ENCODE results near the gene ISM1.

ISM1 gene

GRCh38 chr20:13307562-13308163 lies 86.6 kb downstream of the ISM1 start:
- no peak overlapping the region for H3K27ac Mint-ChIP-seq
- H3K4me1 Mint-ChIP-seq (ENCODE audit: low read depth) = no peaks in the 10 kb centered on the region
- intact Hi-C loops (cut with micrococcal nuclease) = no loop called here
- no peak overlapping the region for H3K4me3 Mint-ChIP-seq
- no peaks in the 10 kb centered on the region for H3K36me3 Mint-ChIP-seq (ENCODE audit: low read depth)
- no peaks in the 10 kb centered on the region for H3K9me3 Mint-ChIP-seq
- no peaks in the 10 kb centered on the region for H3K27me3 Mint-ChIP-seq

DNA sequence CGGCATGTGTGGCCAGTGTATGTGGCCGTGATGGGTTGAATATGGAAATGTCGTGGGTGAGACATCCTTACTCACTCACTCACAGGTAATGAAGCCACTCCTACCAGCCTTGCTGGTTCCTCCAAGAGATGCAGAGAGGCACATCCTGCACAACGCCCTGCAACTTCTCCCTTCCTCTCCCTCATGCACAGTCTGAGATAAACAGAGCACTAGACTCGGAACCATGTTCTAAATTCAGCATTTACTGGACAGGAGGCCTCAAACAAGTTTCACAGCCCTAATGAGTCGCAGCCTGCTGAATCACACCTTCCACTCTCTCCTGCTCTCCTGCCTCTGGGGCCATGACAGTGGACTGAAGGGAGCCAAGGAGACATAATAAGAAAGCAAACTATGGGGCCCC lies 91.2 kb downstream of the ISM1 start:
- Mint-ChIP-seq H3K27ac (no peak overlapping the region), H3K36me3 (ENCODE audit: low read depth) (no peaks in the 10 kb centered on the region), H3K4me1 (ENCODE audit: low read depth) (no peaks in the 10 kb centered on the region), H3K27me3 (no peaks in the 10 kb centered on the region), H3K4me3 (no peak overlapping the region), H3K9me3 (no peaks in the 10 kb centered on the region)
- intact Hi-C loops (cut with micrococcal nuclease) = no loop called here

DNA sequence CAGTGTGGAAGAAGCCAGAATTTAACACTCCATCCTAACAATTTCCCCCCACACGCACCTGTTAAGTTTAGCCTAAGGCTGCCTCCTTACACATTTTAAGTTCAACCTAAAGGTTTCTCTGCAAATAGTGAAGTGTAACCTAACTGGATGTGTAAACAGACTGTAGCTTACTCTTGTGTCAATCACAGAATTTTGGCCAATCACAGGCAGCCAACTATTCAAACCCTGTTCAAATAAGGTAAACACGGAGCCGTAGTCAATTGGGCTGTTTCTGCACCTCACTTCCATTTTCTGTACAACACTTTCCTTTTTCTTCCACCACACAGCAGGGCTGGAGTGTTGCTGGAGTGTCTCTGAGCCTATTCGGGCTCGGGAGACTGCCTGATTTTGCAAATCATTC lies 92.1 kb downstream of the ISM1 start:
- intact Hi-C loops (cut with micrococcal nuclease) = no loop called here

GRCh38 chr20:13317439-13317838 lies 96.4 kb downstream of the ISM1 start:
- Mint-ChIP-seq H3K4me3 (no peak overlapping the region), H3K36me3 (ENCODE audit: low read depth) (no peaks in the 10 kb centered on the region), H3K27me3 (no peaks in the 10 kb centered on the region), H3K9me3 (no peaks in the 10 kb centered on the region), H3K27ac (no peak overlapping the region), H3K4me1 (ENCODE audit: low read depth) (no peaks in the 10 kb centered on the region)
- intact Hi-C loops (cut with micrococcal nuclease) = no loop called here

More for the DNA sequence above, 92.1 kb downstream of the ISM1 start:
- Mint-ChIP-seq H3K4me3 (no peak overlapping the region), H3K9me3 (no peaks in the 10 kb centered on the region), H3K4me1 (ENCODE audit: low read depth) (no peaks in the 10 kb centered on the region), H3K27ac (no peak overlapping the region), H3K27me3 (no peaks in the 10 kb centered on the region), H3K36me3 (ENCODE audit: low read depth) (no peaks in the 10 kb centered on the region)

DNA sequence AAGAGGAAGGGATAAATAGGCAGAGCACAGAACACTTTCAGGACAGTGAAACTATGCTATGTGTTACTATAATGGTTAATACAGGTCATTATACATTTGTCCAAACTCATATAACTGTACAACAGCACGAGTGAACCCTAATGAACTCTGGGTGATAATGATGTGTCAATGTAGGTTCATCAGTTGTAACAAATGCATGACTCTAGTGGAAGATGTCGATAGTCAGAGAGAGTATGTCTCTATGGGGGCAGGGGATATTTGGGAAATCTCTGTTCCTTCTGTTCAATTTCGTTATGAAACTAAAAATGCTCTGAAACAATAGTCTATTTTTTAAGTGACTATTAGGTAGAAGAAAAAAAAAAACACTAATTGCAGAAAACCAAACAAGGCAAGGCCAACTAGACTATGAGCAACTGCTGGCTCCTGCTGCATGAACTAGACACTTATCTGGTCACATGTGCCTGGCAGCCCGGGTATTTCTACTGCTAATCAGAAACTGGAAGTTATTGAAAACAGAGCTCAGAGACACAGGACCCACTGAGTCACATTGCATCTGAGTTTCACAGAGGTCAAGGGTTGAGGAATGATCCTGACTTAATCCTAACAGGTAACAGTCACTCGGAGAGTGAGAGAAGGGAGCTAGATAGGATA lies 97.9 kb downstream of the ISM1 start:
- Mint-ChIP-seq H3K9me3 (no peaks in the 10 kb centered on the region), H3K27me3 (no peaks in the 10 kb centered on the region), H3K4me3 (no peak overlapping the region), H3K27ac (no peak overlapping the region), H3K36me3 (ENCODE audit: low read depth) (no peaks in the 10 kb centered on the region), H3K4me1 (ENCODE audit: low read depth) (no peaks in the 10 kb centered on the region)
- intact Hi-C loops (cut with micrococcal nuclease) = no loop called here

- Mint-ChIP-seq H3K9me3 (no peaks in the 10 kb centered on the region), H3K27me3 (peaks cover 6% of the 10 kb centered on the region), H3K27ac (no peak overlapping the region), H3K36me3 (ENCODE audit: low read depth) (no peaks in the 10 kb centered on the region), H3K4me3 (no peak overlapping the region), H3K4me1 (ENCODE audit: low read depth) (no peaks in the 10 kb centered on the region)
- intact Hi-C loops (cut with micrococcal nuclease) = no loop called here
Observed at GRCh38 chr20:13320702-13321101, 99.6 kb downstream of the ISM1 start.

DNA sequence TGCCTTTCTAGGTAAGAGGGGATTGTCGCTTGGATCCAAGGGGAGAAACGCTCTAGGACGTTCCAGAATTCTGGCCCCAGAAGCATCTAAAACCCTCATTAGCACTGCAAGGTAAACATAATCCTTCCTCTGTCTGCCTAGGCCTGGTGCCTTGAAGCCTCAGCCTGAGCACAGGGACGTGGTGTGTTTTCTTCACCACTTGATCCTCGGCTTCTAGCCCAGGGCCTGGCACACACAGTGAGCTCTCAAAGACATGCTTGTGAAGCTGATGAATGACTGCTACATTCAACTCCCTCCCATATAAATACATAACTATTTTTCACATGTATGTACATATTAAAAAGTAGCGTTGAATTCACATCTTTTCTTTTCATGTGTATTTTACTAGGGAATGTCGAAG lies 100.3 kb downstream of the ISM1 start:
- Mint-ChIP-seq H3K36me3 (ENCODE audit: low read depth) (no peaks in the 10 kb centered on the region), H3K27me3 (peaks cover 6% of the 10 kb centered on the region), H3K4me3 (no peak overlapping the region), H3K4me1 (ENCODE audit: low read depth) (no peaks in the 10 kb centered on the region), H3K9me3 (no peaks in the 10 kb centered on the region), H3K27ac (no peak overlapping the region)
- intact Hi-C loops (cut with micrococcal nuclease) = no loop called here

- H3K4me3 Mint-ChIP-seq = no peak overlapping the region
- H3K4me1 Mint-ChIP-seq (ENCODE audit: low read depth) = no peaks in the 10 kb centered on the region
- H3K36me3 Mint-ChIP-seq (ENCODE audit: low read depth) = no peaks in the 10 kb centered on the region
- peaks cover 6% of the 10 kb centered on the region for H3K27me3 Mint-ChIP-seq
- intact Hi-C loops (cut with micrococcal nuclease) = no loop called here
- H3K27ac Mint-ChIP-seq = no peak overlapping the region
- H3K9me3 Mint-ChIP-seq = no peaks in the 10 kb centered on the region
Observed at GRCh38 chr20:13322198-13322597, 101.1 kb downstream of the ISM1 start.

DNA sequence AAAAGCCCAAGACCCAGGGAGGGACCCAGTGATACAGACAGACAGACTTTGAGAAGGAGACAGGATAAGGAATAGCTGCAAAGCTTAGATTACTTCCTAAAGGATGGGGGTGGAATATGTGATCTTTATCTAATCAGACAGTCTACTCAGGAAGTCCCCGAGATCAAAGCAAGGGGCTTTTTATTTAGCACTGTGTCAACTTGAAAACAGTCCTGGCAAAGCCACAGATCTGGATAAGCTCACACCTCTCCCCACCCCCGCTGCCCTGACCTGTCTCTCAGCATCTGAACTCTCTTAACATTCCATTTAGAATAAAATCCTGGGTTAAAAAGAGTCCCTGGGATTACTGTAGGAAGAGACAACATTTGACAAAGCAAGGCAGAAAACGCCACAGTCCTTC lies 101.5 kb downstream of the ISM1 start:
- peaks cover 6% of the 10 kb centered on the region for H3K27me3 Mint-ChIP-seq
- H3K9me3 Mint-ChIP-seq = no peaks in the 10 kb centered on the region
- no peaks in the 10 kb centered on the region for H3K36me3 Mint-ChIP-seq (ENCODE audit: low read depth)
- H3K4me3 Mint-ChIP-seq = no peak overlapping the region
- no peaks in the 10 kb centered on the region for H3K4me1 Mint-ChIP-seq (ENCODE audit: low read depth)
- intact Hi-C loops (cut with micrococcal nuclease) = no loop called here
- no peak overlapping the region for H3K27ac Mint-ChIP-seq

DNA sequence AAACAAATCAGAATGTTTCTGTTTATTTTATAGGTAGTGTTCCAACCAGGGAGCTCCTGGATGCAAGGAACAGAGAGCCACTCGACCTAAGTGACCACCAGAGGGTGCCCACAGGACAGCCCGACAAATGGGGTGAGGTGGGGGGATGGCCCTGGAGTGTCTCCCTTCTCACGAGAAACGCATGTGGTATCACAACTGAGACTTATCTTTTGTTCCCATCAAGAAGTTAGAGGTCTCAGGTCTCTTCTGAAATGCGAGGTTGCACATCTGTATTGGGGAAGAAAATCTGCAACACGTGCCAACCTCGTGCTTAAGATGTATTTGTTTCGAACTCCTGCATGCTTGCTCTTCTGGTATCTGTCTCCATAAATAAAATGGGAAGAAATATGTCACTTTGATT lies 104.0 kb downstream of the ISM1 start:
- Mint-ChIP-seq H3K27me3 (peaks cover 6% of the 10 kb centered on the region), H3K4me3 (no peak overlapping the region), H3K36me3 (ENCODE audit: low read depth) (no peaks in the 10 kb centered on the region), H3K4me1 (ENCODE audit: low read depth) (no peaks in the 10 kb centered on the region), H3K9me3 (no peaks in the 10 kb centered on the region), H3K27ac (no peak overlapping the region)
- intact Hi-C loops (cut with micrococcal nuclease) = no loop called here

DNA sequence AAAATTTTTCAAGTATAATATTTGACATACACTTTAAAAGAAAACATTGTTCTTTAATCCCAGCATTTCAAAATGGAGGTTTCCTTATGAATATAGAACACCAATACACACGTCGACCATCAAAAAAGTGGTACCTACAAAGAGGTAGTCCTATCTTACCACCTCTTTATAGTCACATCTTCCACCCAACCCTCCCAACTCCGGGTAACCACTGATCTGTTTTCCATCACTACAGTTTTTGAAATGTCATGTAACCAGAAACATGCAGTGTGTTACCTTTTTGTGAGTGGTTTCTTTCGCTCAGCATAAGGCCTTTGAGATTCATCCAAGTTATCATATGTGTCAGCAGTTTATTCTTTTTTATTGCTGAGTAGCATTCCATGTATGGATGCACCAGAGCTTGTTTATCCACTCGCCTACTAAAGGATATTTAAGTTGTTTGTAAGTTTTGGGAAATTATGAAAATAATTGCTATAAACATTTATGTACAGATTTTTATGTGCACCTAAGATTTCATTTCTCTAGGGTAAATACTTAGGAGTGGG lies 104.8 kb downstream of the ISM1 start:
- Mint-ChIP-seq H3K9me3 (no peaks in the 10 kb centered on the region), H3K27me3 (peaks cover 6% of the 10 kb centered on the region), H3K4me3 (no peak overlapping the region), H3K4me1 (ENCODE audit: low read depth) (no peaks in the 10 kb centered on the region), H3K36me3 (ENCODE audit: low read depth) (no peaks in the 10 kb centered on the region), H3K27ac (no peak overlapping the region)
- intact Hi-C loops (cut with micrococcal nuclease) = no loop called here

GRCh38 chr20:13331536-13331935 lies 110.5 kb downstream of the ISM1 start:
- Mint-ChIP-seq H3K4me1 (ENCODE audit: low read depth) (no peaks in the 10 kb centered on the region), H3K27me3 (no peaks in the 10 kb centered on the region), H3K4me3 (no peak overlapping the region), H3K9me3 (no peaks in the 10 kb centered on the region), H3K36me3 (ENCODE audit: low read depth) (no peaks in the 10 kb centered on the region), H3K27ac (no peak overlapping the region)
- intact Hi-C loops (cut with micrococcal nuclease) = no loop called here

DNA sequence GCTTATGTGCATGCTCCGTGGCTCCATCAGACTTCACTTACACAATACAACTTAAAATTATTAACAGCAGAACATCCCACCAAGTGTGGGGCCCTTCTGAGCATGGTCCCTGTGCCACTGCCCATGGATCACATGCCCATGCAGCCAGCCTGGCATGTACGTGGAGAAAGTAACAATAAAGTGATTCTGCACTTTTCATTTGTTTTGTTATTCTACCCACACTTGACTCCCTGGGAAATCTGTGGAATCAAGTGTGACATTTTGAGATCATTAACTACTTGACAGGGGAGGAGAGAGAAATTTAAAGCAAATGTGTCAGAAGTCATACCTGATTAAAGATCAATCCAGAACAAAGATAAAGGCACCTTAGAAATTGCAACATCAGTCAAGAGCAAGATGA lies 112.0 kb downstream of the ISM1 start:
- intact Hi-C loops (cut with micrococcal nuclease) = no loop called here

GRCh38 chr20:13333793-13334192 lies 112.7 kb downstream of the ISM1 start:
- Mint-ChIP-seq H3K36me3 (ENCODE audit: low read depth) (no peaks in the 10 kb centered on the region), H3K9me3 (no peaks in the 10 kb centered on the region), H3K27ac (no peak overlapping the region), H3K4me3 (no peak overlapping the region), H3K4me1 (ENCODE audit: low read depth) (no peaks in the 10 kb centered on the region), H3K27me3 (no peaks in the 10 kb centered on the region)
- intact Hi-C loops (cut with micrococcal nuclease) = no loop called here

More for the DNA sequence above, 112.0 kb downstream of the ISM1 start:
- Mint-ChIP-seq H3K27me3 (no peaks in the 10 kb centered on the region), H3K27ac (no peak overlapping the region), H3K36me3 (ENCODE audit: low read depth) (no peaks in the 10 kb centered on the region), H3K9me3 (no peaks in the 10 kb centered on the region), H3K4me1 (ENCODE audit: low read depth) (no peaks in the 10 kb centered on the region), H3K4me3 (no peak overlapping the region)
